ENCODE data around the gene FXYD2. TPM values are rescaled to one million over a fixed set of nuclear protein-coding genes. Genes with fewer than 3 reads are reported as not detected.

Gene FXYD2
- total and polyA plus RNA-seq, 2 of the 4 experiments (the other 2 are of a cell fraction), result 0.09 TPM; not detected in 1

GRCh38 chr11:117817368-117818040 is 7.0 kb downstream of the FXYD2 start:
- TF ChIP-seq BHLHE40 (IDR thresholded peaks at IDR 0.05; ENCODE audit: low read depth, low read length) (no peak), RAD21 (IDR thresholded peaks at IDR 0.05; ENCODE audit: low read length) (peak; percentile 73), ELK1 (IDR thresholded peaks at IDR 0.05; ENCODE audit: borderline replicate concordance, low read depth, low read length) (no peak), FOS (IDR thresholded peaks at IDR 0.05; ENCODE audit: low read depth, low read length) (no peak), CEBPB (IDR thresholded peaks at IDR 0.05; ENCODE audit: low read depth, low read length) (no peak), CTCF (conservative IDR thresholded peaks at IDR 0.05; ENCODE audit: low read depth, low read length) (peak; percentile 95), SMC3 (IDR thresholded peaks at IDR 0.05; ENCODE audit: low read depth, low read length) (peak; percentile 72), CHD1 (IDR thresholded peaks at IDR 0.05; ENCODE audit: low read depth, low read length) (no peak), MAZ (IDR thresholded peaks at IDR 0.05; ENCODE audit: borderline replicate concordance, low read depth, low read length) (no peak; the same call in 1 of the 2 replicates)
- H2BK15ac ChIP-seq (ENCODE audit: low read depth, low read length), result no peak overlapping the region
- WGBS, 2 experiments (ENCODE audit: extremely low coverage in 2 of 2, insufficient read length in 1 of 2), result no CpG with 5 or more reads among the region's 19 CpGs
- peak overlapping the region in 1 of 2 experiments; percentile 16; a peak in 2 of 4 replicates for H4K8ac ChIP-seq (ENCODE audit: low read depth in 2 of 2, low read length in 2 of 2)
- H3K9me1 ChIP-seq (ENCODE audit: insufficient read depth, low read length), result no peaks in the 10 kb centered on the region
- H4K5ac ChIP-seq (ENCODE audit: low read depth, low read length), result no peak overlapping the region
- no peak overlapping the region for H3K14ac ChIP-seq (replicated peaks; ENCODE audit: low read depth, low read length)
- H2AFZ ChIP-seq (replicated peaks; ENCODE audit: low read length, poor library complexity), result peak overlapping the region; percentile 84
- no peak overlapping the region for H2BK20ac ChIP-seq (ENCODE audit: low read depth, low read length)
- no peak overlapping the region for H2AK9ac ChIP-seq (replicated peaks; ENCODE audit: low read depth, low read length, poor library complexity)
- no peak overlapping the region for H4K91ac ChIP-seq (ENCODE audit: insufficient read depth, low read depth, low read length)
- no peak overlapping the region for H3K9ac ChIP-seq (ENCODE audit: low read depth, low read length)
- no peaks in the 10 kb centered on the region for H4K20me1 ChIP-seq (ENCODE audit: insufficient read depth, low read length)
- ATAC-seq (ENCODE audit: low read depth) (peak; percentile 81), DNase-seq (peak; percentile 65)
- H3K4me2 ChIP-seq (ENCODE audit: low read depth, low read length), result peak overlapping the region; percentile 8; the same call in 1 of the 2 replicates
- no peak overlapping the region for H3K27ac ChIP-seq (ENCODE audit: insufficient read depth, low read length)
- H3K27me3 ChIP-seq (ENCODE audit: control insufficient read depth, insufficient read depth, low read length), result no peaks in the 10 kb centered on the region; the same call in 1 of the 2 replicates
- intact Hi-C loops (cut with micrococcal nuclease) (loop anchor here (1.0 kb wide), 3 partner anchors 10 to 391 kb away; no protein-coding TSS in a partner anchor), dilution Hi-C loops (cut with HindIII; ENCODE audit: low sequenced_read_pairs, unreplicated experiment) (no loop called here), in situ Hi-C loops (cut with MboI; ENCODE audit: low sequenced_read_pairs) (no loop called here)
- no peak overlapping the region for H3K23ac ChIP-seq (ENCODE audit: low read depth, low read length)
- ChIA-PET CTCF (interaction anchor here (0.6 to 2.6 kb wide), 17 partner anchors 10 to 490 kb away, joined by 3 to 17 read pairs (median 4); partner anchors contain the start of gene CEP164), POLR2A (ENCODE audit: unreplicated experiment) (no interaction called here)
- no peak overlapping the region for H3K4ac ChIP-seq (ENCODE audit: low read depth, low read length)
- H2BK120ac ChIP-seq (ENCODE audit: low read depth, low read length), result no peak overlapping the region
- no TSS peak for BruUV-seq (replicated peaks)
- H3K36me3 ChIP-seq (ENCODE audit: control insufficient read depth, insufficient read depth, low read length), result no peaks in the 10 kb centered on the region
- no peak overlapping the region for H2BK5ac ChIP-seq (ENCODE audit: low read depth, low read length, poor library complexity, severe bottlenecking)
- no peak overlapping the region for H3K18ac ChIP-seq (ENCODE audit: low read depth, low read length)
- no peak overlapping the region for H3K4me3 ChIP-seq (ENCODE audit: insufficient read depth, low read depth, low read length)
- H3K56ac ChIP-seq (ENCODE audit: extremely low read depth, insufficient read depth, low read length), result no peak overlapping the region
- no peaks in the 10 kb centered on the region for H3K79me1 ChIP-seq (ENCODE audit: low read depth in 1 of 2, low read length in 2 of 2)
- no peak overlapping the region for H2AK5ac ChIP-seq (ENCODE audit: low read depth, low read length)
- peaks cover 2% of the 10 kb centered on the region; the same call in 1 of the 2 replicates for H3K4me1 ChIP-seq (ENCODE audit: control insufficient read depth, insufficient read depth, low read length)
- no peaks in the 10 kb centered on the region for H3K9me3 ChIP-seq (ENCODE audit: control insufficient read depth, insufficient read depth, low read length)

Data from IMR-90 (cell line).